WTC11 (cell line): ENCODE results near the gene REPIN1.
A peak's percentile ranks its signal among the peaks of the same experiment; 100 is the strongest.

ENCODE experiments used
- GTF2I ChIP-seq: fragments of 250-450 bp; sonication (Bioruptor Pico); conservative IDR thresholded peaks from 2 replicates; pipeline ENCODE4 v1.4.0; 2021; ENCODE audit warnings: mild to moderate bottlenecking
- TCF7 ChIP-seq: sonication (generic); formaldehyde crosslinking; IDR thresholded peaks from 2 replicates; pipeline ENCODE4 v1.8.0; 2022; ENCODE audit warnings: mild to moderate bottlenecking, low read depth, missing genetic modification reagents, moderate library complexity
- ZNF121 ChIP-seq: sonication (generic); formaldehyde crosslinking; IDR thresholded peaks from 2 replicates; pipeline ENCODE4 v1.8.0; 2023; ENCODE audit warnings: missing genetic modification reagents
- ZNF671 ChIP-seq: fragments of 250-450 bp; sonication (Bioruptor Pico); IDR thresholded peaks from 2 replicates; pipeline ENCODE4 v1.8.0; 2021; ENCODE audit warnings: mild to moderate bottlenecking
- TF ChIP-seq, protein P1 (sequence below): fragments of 200-600 bp; IDR thresholded peaks from 2 replicates; pipeline ENCODE4 v1.8.0; 2022; ENCODE audit warnings: antibody characterized with exemption
- TF ChIP-seq, protein P2 (sequence below): sonication (generic); formaldehyde crosslinking; IDR thresholded peaks from 2 replicates; pipeline ENCODE4 v1.8.1; 2023; ENCODE audit warnings: mild to moderate bottlenecking, missing genetic modification reagents, moderate library complexity
- TF ChIP-seq, protein P3 (sequence below): sonication (generic); formaldehyde crosslinking; IDR thresholded peaks from 2 replicates; pipeline ENCODE4 v1.8.1; 2022; ENCODE audit warnings: low read depth, missing genetic modification reagents, borderline replicate concordance
- TF ChIP-seq, protein P4 (sequence below): sonication (generic); formaldehyde crosslinking; IDR thresholded peaks from 2 replicates; pipeline ENCODE4 v1.8.1; 2022; ENCODE audit warnings: missing genetic modification reagents, borderline replicate concordance
- TF ChIP-seq, protein P5 (sequence below): sonication (generic); formaldehyde crosslinking; IDR thresholded peaks from 2 replicates; pipeline ENCODE4 v1.8.1; 2023; ENCODE audit warnings: mild to moderate bottlenecking, missing genetic modification reagents, moderate library complexity

GRCh38 chr7:150400788-150401423, 32.3 kb downstream of the REPIN1 start:
- TF ChIP-seq, protein P1, sequence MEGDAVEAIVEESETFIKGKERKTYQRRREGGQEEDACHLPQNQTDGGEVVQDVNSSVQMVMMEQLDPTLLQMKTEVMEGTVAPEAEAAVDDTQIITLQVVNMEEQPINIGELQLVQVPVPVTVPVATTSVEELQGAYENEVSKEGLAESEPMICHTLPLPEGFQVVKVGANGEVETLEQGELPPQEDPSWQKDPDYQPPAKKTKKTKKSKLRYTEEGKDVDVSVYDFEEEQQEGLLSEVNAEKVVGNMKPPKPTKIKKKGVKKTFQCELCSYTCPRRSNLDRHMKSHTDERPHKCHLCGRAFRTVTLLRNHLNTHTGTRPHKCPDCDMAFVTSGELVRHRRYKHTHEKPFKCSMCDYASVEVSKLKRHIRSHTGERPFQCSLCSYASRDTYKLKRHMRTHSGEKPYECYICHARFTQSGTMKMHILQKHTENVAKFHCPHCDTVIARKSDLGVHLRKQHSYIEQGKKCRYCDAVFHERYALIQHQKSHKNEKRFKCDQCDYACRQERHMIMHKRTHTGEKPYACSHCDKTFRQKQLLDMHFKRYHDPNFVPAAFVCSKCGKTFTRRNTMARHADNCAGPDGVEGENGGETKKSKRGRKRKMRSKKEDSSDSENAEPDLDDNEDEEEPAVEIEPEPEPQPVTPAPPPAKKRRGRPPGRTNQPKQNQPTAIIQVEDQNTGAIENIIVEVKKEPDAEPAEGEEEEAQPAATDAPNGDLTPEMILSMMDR, result no peak
- TF ChIP-seq TCF7 (no peak), ZNF671 (CRISPR knock-in tag) (no peak), GTF2I (CRISPR knock-in tag) (no peak), ZNF121 (peak; percentile 97)
- TF ChIP-seq, protein P2, sequence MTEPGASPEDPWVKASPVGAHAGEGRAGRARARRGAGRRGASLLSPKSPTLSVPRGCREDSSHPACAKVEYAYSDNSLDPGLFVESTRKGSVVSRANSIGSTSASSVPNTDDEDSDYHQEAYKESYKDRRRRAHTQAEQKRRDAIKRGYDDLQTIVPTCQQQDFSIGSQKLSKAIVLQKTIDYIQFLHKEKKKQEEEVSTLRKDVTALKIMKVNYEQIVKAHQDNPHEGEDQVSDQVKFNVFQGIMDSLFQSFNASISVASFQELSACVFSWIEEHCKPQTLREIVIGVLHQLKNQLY, result no peak
- TF ChIP-seq, protein P3, sequence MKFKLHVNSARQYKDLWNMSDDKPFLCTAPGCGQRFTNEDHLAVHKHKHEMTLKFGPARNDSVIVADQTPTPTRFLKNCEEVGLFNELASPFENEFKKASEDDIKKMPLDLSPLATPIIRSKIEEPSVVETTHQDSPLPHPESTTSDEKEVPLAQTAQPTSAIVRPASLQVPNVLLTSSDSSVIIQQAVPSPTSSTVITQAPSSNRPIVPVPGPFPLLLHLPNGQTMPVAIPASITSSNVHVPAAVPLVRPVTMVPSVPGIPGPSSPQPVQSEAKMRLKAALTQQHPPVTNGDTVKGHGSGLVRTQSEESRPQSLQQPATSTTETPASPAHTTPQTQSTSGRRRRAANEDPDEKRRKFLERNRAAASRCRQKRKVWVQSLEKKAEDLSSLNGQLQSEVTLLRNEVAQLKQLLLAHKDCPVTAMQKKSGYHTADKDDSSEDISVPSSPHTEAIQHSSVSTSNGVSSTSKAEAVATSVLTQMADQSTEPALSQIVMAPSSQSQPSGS (CRISPR knock-in tag), result no peak
- TF ChIP-seq, protein P4, sequence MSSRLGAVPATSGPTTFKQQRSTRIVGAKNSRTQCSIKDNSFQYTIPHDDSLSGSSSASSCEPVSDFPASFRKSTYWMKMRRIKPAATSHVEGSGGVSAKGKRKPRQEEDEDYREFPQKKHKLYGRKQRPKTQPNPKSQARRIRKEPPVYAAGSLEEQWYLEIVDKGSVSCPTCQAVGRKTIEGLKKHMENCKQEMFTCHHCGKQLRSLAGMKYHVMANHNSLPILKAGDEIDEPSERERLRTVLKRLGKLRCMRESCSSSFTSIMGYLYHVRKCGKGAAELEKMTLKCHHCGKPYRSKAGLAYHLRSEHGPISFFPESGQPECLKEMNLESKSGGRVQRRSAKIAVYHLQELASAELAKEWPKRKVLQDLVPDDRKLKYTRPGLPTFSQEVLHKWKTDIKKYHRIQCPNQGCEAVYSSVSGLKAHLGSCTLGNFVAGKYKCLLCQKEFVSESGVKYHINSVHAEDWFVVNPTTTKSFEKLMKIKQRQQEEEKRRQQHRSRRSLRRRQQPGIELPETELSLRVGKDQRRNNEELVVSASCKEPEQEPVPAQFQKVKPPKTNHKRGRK (CRISPR knock-in tag), result no peak
- TF ChIP-seq, protein P5, sequence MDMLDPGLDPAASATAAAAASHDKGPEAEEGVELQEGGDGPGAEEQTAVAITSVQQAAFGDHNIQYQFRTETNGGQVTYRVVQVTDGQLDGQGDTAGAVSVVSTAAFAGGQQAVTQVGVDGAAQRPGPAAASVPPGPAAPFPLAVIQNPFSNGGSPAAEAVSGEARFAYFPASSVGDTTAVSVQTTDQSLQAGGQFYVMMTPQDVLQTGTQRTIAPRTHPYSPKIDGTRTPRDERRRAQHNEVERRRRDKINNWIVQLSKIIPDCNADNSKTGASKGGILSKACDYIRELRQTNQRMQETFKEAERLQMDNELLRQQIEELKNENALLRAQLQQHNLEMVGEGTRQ, result no peak
